SK-N-SH treated with all-trans-retinoic acid at 6 μM for 48 hours (cell line): Measurements from ENCODE around the gene BTK.

Experiments used
- ATAC-seq: fragments of 200-7000 bp; cut with Tn5 transposase; 3 replicates; pipeline ENCODE4 v1.9.1; 2020; ENCODE audit warnings: mild to moderate bottlenecking, moderate library complexity
- ARNTL ChIP-seq: fragments of 450-650 bp; formaldehyde crosslinking; IDR thresholded peaks from 2 replicates; pipeline ENCODE4 v1.5.0; 2020; ENCODE audit warnings: low read depth, mild to moderate bottlenecking, moderate library complexity, borderline replicate concordance
- CREB5 ChIP-seq: fragments of 250-450 bp; sonication (Bioruptor Pico); IDR thresholded peaks from 2 replicates; pipeline ENCODE4 v1.5.1; 2020; ENCODE audit warnings: low read depth, mild to moderate bottlenecking, moderate library complexity
- CSDC2 ChIP-seq: fragments of 250-450 bp; sonication (Bioruptor Pico); IDR thresholded peaks from 2 replicates; pipeline ENCODE4 v1.5.0; 2020; ENCODE audit warnings: mild to moderate bottlenecking, moderate library complexity
- GLIS3 ChIP-seq: fragments of 250-450 bp; sonication (Bioruptor Pico); IDR thresholded peaks from 2 replicates; pipeline ENCODE4 v1.5.0; 2020; ENCODE audit warnings: mild to moderate bottlenecking, moderate library complexity
- ISL1 ChIP-seq: fragments of 250-450 bp; sonication (Bioruptor Pico); IDR thresholded peaks from 2 replicates; pipeline ENCODE4 v2.1.2; 2022; ENCODE audit warnings: mild to moderate bottlenecking, moderate library complexity
- OSR1 ChIP-seq: fragments of 250-450 bp; sonication (Bioruptor Pico); IDR thresholded peaks from 2 replicates; pipeline ENCODE4 v1.8.0; 2022; ENCODE audit warnings: moderate library complexity, mild to moderate bottlenecking, inconsistent platforms
- PATZ1 ChIP-seq: fragments of 250-450 bp; sonication (Bioruptor Pico); IDR thresholded peaks from 2 replicates; pipeline ENCODE4 v1.8.0; 2020; ENCODE audit warnings: mild to moderate bottlenecking, moderate library complexity, borderline replicate concordance
- POU6F1 ChIP-seq: fragments of 250-450 bp; sonication (Bioruptor Pico); IDR thresholded peaks from 2 replicates; pipeline ENCODE4 v1.8.0; 2021; ENCODE audit warnings: low read depth, mild to moderate bottlenecking, moderate library complexity, borderline replicate concordance
- RARB ChIP-seq: fragments of 250-450 bp; sonication (Bioruptor Pico); IDR thresholded peaks from 2 replicates; pipeline ENCODE4 v1.8.0; 2021; ENCODE audit warnings: mild to moderate bottlenecking, moderate library complexity
- TCF4 ChIP-seq: fragments of 250-450 bp; sonication (Bioruptor Pico); IDR thresholded peaks from 2 replicates; pipeline ENCODE4 v1.8.0; 2021; ENCODE audit warnings: mild to moderate bottlenecking, moderate library complexity, borderline replicate concordance
- TOX ChIP-seq: fragments of 250-450 bp; sonication (Bioruptor Pico); IDR thresholded peaks from 2 replicates; pipeline ENCODE4 v1.8.0; 2021; ENCODE audit warnings: mild to moderate bottlenecking, moderate library complexity, borderline replicate concordance
- TSHZ2 ChIP-seq: fragments of 250-450 bp; sonication (Bioruptor Pico); IDR thresholded peaks from 2 replicates; pipeline ENCODE4 v1.5.0; 2020; ENCODE audit warnings: mild to moderate bottlenecking, moderate library complexity
- ZFP3 ChIP-seq: fragments of 250-450 bp; sonication (Bioruptor Pico); IDR thresholded peaks from 2 replicates; pipeline ENCODE4 v1.5.0; 2020; ENCODE audit warnings: mild to moderate bottlenecking, moderate library complexity
- ZFP30 ChIP-seq: fragments of 450-650 bp; formaldehyde crosslinking; IDR thresholded peaks from 2 replicates; pipeline ENCODE4 v1.5.0; 2022; ENCODE audit warnings: mild to moderate bottlenecking, moderate library complexity
- ZNF70 ChIP-seq: fragments of 450-650 bp; formaldehyde crosslinking; IDR thresholded peaks from 2 replicates; pipeline ENCODE4 v1.5.0; 2020; ENCODE audit warnings: mild to moderate bottlenecking, moderate library complexity
- ZNF8 ChIP-seq: fragments of 450-650 bp; formaldehyde crosslinking; IDR thresholded peaks from 2 replicates; pipeline ENCODE4 v1.5.0; 2020; ENCODE audit warnings: mild to moderate bottlenecking, moderate library complexity

The BTK gene

GRCh38 chrX:101429934-101430333 is 43.9 kb upstream of the BTK start:
- ATAC-seq: peak; percentile 91
- TF ChIP-seq ZFP30 (CRISPR knock-in tag) (no peak), ISL1 (CRISPR knock-in tag) (no peak)

DNA sequence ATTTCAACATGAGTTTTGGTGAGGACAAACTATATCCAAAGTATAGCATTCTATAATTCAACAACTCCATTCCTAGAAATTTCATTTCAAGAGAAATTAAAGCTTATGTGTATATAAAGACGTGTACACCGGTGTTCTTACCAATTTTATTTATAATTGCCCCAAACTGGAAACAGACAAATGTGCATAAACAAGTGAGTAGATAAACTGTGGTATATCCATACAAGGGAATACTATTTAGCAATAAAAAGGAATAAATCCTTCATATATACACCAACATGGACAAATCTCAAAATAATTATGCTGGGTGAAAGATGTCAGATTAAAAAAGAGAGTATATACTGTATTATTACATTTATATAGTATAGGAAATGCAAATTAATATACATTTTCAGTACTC is 42.0 kb upstream of the BTK start:
- no peak for TF ChIP-seq ISL1 (CRISPR knock-in tag)
- no peak for TF ChIP-seq CSDC2 (CRISPR knock-in tag)
- peak; percentile 97 for TF ChIP-seq ZNF8 (CRISPR knock-in tag)
- TF ChIP-seq PATZ1 (CRISPR knock-in tag): no peak
- TF ChIP-seq CREB5: no peak
- TF ChIP-seq GLIS3 (CRISPR knock-in tag): no peak
- ATAC-seq: no peak

GRCh38 chrX:101419489-101419888 is 33.5 kb upstream of the BTK start:
- ATAC-seq: no peak
- TF ChIP-seq RARB (CRISPR knock-in tag) (no peak), ARNTL (CRISPR knock-in tag) (no peak), TCF4 (CRISPR knock-in tag) (no peak), ZNF8 (CRISPR knock-in tag) (no peak)

DNA sequence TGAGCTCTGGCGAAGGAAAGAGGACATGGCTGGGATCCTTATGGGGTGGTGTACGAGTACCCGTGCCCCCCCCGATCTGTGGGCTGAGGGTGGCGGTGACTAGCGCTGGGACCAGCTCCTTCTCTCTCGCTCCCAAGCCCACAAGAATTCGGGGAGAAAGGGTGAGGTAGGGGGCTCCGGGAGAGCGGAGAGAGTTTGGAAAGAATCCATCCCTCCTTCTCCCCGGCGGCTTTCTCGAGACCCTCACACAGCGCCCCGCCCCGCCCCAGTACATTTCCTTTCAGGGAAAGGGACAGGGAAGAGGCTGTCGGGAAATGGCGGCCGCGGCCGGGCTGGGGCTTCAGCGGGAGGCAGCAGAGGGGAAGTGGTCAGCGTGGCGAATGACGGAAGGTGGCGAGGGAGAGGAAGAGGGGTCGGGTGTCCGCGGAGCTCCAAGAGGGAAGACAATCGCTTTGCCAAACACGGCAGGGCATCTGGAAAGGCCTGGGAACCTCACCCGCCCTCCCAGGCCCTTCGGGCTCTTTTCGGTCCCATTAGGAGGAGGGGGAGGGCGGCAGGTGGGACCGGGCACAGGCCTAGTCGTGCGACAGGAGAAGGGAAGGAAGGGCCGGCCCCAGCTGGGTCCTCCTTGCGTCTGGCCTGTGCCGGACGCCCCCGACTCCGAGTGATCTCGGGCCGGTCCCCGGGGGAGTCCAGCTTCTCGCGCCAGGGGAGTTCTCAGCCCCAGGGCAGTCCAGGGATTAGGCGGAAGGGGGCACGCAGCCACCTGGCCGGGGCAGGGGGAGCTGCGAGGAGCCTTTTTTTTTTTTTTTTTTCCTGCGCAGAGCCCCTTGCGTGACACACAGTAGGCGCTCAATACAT is 32.2 kb upstream of the BTK start:
- TF ChIP-seq ZFP3 (CRISPR knock-in tag) (no peak), ZNF8 (CRISPR knock-in tag) (no peak), ZNF70 (CRISPR knock-in tag) (no peak), ZFP30 (CRISPR knock-in tag) (no peak), ISL1 (CRISPR knock-in tag) (no peak), POU6F1 (CRISPR knock-in tag) (no peak)
- peak; percentile 83 for ATAC-seq

DNA sequence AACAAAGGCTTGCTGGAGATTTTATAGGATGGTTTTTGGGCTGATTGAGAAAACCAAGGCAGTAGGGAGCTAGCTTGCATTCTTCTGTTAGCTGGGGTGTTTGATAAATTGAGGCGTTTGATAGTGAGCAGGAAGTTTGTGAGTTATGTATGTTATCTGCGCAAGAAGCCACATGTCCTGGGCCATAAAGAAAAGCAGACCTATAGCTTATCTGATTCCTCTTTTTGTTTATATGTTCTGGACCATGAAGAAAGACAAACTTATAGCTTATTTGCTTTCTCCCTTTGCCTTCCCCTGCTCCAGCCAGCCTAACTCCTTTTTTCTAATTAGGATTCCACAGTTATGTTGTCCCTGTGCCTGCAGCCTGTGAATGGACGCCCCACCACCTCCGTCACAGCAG is 31.2 kb upstream of the BTK start:
- TF ChIP-seq OSR1 (CRISPR knock-in tag) (no peak), TSHZ2 (CRISPR knock-in tag) (no peak), TOX (no peak), POU6F1 (CRISPR knock-in tag) (no peak)
- no peak for ATAC-seq
